ENCODE data around the gene TEKTIP1.

DNA sequence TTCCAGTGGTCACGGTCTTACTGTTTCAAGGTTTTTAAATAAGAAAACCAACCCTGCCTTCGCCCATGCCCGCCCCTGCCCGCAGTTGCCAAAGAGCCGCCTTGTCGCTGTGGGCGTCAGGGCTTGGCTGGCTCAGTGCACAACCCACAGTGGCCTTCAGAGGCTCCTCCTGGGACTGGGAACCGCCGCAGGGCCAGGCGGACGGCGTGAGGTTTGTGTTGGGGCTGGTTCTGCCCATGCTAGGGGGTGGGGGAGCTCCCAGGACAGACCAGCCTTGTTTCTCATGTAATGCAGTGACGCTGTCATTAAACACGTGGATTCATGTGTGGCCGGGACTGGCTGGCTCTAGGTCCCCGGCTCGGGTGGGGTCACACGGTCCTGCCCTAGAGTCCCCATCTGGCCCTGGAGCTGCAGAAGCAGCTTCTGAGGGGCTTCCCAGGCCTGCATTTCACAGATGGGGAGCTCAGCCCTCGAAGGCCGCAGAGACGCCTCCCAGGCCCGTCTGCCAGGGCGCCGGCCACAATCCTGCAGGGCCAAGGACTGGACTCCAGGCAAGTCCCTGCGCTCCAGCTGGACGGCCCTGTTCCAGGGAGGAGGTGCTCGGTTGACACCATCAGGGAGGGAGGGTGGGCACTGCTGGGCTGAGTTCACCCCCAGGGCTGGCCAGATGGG, 2.4 kb upstream of the TEKTIP1 start:
- no peak for TF ChIP-seq POLR2A (IDR thresholded peaks at IDR 0.05)
- TF ChIP-seq, protein P1, sequence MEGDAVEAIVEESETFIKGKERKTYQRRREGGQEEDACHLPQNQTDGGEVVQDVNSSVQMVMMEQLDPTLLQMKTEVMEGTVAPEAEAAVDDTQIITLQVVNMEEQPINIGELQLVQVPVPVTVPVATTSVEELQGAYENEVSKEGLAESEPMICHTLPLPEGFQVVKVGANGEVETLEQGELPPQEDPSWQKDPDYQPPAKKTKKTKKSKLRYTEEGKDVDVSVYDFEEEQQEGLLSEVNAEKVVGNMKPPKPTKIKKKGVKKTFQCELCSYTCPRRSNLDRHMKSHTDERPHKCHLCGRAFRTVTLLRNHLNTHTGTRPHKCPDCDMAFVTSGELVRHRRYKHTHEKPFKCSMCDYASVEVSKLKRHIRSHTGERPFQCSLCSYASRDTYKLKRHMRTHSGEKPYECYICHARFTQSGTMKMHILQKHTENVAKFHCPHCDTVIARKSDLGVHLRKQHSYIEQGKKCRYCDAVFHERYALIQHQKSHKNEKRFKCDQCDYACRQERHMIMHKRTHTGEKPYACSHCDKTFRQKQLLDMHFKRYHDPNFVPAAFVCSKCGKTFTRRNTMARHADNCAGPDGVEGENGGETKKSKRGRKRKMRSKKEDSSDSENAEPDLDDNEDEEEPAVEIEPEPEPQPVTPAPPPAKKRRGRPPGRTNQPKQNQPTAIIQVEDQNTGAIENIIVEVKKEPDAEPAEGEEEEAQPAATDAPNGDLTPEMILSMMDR (IDR thresholded peaks at IDR 0.05): no peak
